Stimulated activated CD8-positive, alpha-beta memory T cell treated with anti-CD3 and anti-CD28 coated beads, Interleukin-4, amount 100 ng/mL, for 48 hours (primary cell): ENCODE results near the gene PIK3CB.
A peak's percentile ranks its signal among the peaks of the same experiment; 100 is the strongest.
"Not testable (repeated sequence)": the region's sequence is repeated elsewhere in the genome, so short reads cannot be mapped to it uniquely, and the experiment has no call there.

Experiments used
- DNase-seq: peaks from one replicate; pipeline ENCODE4 v3.0.0-alpha.2; 2020

The PIK3CB gene

GRCh38 chr3:138846262-138846791 is 11.6 kb upstream of the PIK3CB start:
- DNase-seq: no peak

GRCh38 chr3:138845771-138846173 is 11.0 kb upstream of the PIK3CB start:
- DNase-seq: no peak

GRCh38 chr3:138845181-138845601 is 10.5 kb upstream of the PIK3CB start:
- no peak for DNase-seq

- no peak for DNase-seq
Measured at GRCh38 chr3:138842483-138843188, 7.9 kb upstream of the PIK3CB start.

- DNase-seq: not testable (repeated sequence)
Measured at GRCh38 chr3:138838385-138838784, 3.7 kb upstream of the PIK3CB start.

- DNase-seq: not testable (repeated sequence)
Measured at GRCh38 chr3:138835846-138836245, 1.1 kb upstream of the PIK3CB start.

GRCh38 chr3:138835397-138835757 is 649 bp upstream of the PIK3CB start:
- DNase-seq: no peak

GRCh38 chr3:138833899-138834595 is 681 bp downstream of the PIK3CB start:
- DNase-seq: peak; percentile 67

- not testable (repeated sequence) for DNase-seq
Measured at GRCh38 chr3:138832473-138833057, 2.2 kb downstream of the PIK3CB start.

GRCh38 chr3:138829886-138830510 is 4.7 kb downstream of the PIK3CB start:
- DNase-seq: no peak

GRCh38 chr3:138829097-138829496 is 5.6 kb downstream of the PIK3CB start:
- DNase-seq: no peak

- DNase-seq: no peak
Measured at GRCh38 chr3:138827222-138827621, 7.5 kb downstream of the PIK3CB start.

GRCh38 chr3:138825336-138825735 is 9.4 kb downstream of the PIK3CB start:
- DNase-seq: no peak

- no peak for DNase-seq
Measured at GRCh38 chr3:138824114-138824506, 10.6 kb downstream of the PIK3CB start.

GRCh38 chr3:138820379-138820778 is 14.3 kb downstream of the PIK3CB start:
- not testable (repeated sequence) for DNase-seq

- DNase-seq: no peak
Measured at GRCh38 chr3:138818185-138818860, 16.4 kb downstream of the PIK3CB start.

- no peak for DNase-seq
Measured at GRCh38 chr3:138817695-138818094, 17.0 kb downstream of the PIK3CB start.

- DNase-seq: no peak
Measured at GRCh38 chr3:138812806-138813205, 21.9 kb downstream of the PIK3CB start.

- no peak for DNase-seq
Measured at GRCh38 chr3:138809500-138810256, 25.1 kb downstream of the PIK3CB start.

- no peak for DNase-seq
Measured at GRCh38 chr3:138806376-138807080, 28.2 kb downstream of the PIK3CB start.

GRCh38 chr3:138803006-138803653 is 31.6 kb downstream of the PIK3CB start:
- no peak for DNase-seq
